ENCODE measurements around the gene RPL3.

RPL3 gene

DNA sequence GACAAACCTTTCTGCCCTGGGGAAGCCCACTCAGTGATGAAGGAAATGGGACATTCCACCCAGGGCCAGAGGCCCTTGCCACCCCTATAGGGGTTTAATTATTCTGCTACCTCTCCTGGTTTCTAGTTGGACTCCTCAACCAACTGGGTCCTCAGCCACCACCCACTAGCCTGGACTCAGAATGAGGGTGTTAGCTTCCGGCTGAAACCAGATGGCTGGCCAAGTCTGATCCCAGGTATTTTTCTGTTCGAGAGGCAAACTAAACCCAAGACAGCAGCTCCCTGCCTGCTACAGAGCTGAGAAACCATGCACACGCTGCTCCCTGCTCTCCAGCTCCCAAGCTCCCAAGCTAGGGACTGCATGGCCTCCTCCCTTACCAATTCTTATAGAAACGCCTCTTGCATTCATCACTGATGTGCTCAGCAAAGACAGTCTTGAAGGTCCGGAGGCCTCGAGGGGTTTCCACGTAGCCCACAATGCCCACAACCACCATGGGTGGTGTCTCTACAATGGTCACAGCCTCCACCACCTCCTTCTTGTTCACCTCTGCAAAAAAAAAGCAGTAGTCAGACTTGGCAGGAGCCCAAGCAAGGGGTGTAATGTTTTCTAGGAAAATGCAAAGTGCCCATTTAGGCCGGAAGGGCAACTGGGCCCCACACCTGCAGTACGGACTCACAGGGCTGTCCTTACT lies 2.2 kb downstream of the RPL3 start:
- no peak for DNase-seq (ENCODE audit: low read depth in 2 of 2)

DNA sequence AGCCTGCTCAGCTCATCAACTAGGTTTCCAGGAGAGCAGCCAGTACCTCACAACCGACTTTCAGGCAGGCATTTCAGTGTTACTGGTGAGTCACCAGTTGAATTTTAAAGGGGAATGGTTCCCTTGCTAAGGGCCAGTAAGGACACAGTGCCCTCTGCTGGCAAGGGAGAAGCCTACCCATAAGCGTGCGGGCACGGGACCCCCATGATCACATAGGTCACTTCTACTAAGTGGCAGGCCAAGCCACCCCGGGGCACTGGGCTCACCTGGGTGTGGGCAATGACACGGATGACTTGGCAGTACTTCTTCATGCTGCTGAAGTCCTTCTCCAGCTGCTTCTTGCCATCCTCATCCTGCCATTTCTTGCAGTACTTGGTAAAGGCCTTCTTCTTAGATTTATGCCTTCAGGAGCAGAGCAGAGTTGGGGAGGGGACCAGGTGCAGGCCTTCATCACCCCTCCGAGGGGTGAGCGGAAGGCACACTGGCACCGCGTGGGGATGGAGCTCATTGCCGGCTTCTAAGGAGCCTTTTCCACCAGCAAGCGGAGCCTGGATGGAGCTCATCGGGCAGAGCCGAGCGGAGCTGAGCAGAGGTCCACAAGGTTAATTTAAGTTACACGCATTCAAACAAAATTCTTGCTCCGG lies 2.9 kb downstream of the RPL3 start:
- DNase-seq (ENCODE audit: low read depth in 2 of 2), result peak; percentile 63 to 68

DNA sequence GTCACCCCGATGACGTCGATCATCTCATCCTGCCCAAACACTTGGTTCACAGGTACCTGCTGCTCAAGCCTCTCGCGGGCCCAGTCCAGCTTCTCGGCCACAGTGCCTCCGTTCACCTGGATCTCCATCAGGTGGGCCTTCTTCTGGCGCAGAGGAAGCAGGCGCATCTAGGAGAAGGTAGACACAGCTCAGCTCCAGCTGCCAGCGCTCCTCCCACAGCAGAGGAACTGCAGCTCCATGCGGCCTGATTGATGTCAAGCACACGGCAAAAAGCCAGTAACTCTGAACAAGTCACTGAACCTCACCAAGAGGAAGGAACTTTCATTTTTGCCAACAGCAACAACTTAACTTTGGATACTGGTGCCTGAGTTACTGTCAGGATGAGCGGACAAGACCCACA lies 4.0 kb downstream of the RPL3 start:
- DNase-seq (ENCODE audit: low read depth in 2 of 2), result no peak

DNA sequence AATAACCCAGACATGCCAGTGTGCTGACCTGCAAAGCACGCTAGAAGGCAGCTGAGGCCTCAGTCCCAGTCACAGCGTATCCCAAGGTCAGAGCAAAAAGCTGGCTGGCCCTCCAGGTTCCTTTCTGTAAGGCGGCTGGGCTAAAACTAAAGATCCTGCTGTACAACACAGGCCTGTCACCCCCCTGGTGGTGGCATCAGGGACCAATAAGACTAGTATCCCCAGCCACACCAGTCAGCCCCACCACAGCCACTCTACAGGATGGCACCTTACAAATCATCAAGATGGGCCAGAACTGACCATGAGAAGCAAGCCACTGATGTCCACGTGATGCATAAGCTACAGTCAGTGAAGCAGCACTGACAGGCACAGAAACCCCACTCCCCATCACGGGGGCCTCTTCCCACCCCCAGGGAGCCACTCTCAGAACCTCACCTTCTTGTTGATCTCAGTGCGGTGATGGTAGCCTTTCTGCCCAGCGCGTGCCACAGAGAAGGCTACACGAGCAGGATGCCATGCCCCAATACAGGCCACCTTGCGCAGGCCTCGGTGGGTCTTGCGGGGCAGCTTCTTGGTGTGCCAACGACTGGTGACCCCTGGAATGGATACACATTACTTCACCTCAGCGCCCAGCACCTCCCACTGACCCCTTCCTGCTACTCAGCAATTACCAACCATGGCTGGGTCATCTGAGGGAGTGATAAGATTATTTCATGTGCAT lies 5.0 kb downstream of the RPL3 start:
- DNase-seq (ENCODE audit: low read depth in 2 of 2), result no peak

DNA sequence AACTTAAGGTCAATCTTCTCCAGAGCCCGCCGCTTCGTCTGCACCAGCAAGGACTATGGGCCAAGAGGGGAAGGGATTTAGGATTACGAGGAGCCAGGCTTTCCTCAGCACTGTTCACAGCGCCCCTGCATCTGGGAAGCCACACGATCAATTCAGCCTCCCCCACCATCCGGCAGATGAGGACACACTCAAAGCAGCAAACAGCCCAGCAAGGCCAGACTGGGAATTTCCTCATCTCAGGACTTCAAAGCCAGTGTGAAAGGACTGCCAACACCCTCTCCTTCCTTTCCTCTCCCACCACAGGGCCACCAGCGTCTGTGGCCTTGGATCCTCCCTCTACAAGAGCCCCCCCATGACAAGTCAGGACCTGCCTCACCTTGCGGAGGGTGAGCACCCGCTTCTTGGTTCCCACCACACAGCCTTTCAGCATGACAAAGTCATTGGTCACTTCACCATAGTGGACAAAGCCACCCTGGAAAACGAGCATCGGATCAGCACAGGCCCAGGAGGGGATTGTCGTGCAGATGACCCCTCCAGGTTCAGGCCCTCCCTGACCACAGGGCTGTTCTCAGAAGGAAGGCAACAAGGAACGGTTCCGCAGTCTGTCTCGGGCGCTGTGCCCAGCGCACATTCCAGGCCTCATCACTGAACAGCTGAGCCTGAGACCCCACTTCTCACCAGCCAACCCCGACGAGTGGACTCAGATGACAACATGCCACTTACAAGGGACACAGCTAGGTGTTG lies 6.0 kb downstream of the RPL3 start:
- no peak for DNase-seq (ENCODE audit: low read depth in 2 of 2)

DNA sequence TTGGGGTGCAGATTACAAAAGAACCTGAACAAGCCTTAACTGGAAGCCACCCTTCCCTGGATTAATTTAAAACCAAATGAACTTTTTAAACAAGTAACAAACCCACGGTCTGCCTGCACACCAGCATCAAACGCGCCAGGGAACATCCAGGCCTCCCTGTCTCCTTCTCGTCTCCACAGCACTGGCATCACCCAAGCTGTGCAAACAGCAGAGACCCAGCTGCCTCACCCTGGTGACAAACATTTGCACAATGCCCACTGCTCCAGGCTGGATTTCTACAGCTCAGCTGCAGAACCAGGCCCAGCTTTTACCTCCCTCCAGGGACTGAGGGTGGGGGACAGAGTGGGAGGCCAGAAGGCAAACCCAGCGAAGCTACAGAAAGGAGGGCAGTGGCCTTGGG lies 7.0 kb downstream of the RPL3 start:
- DNase-seq (ENCODE audit: low read depth in 2 of 2), result no peak

DNA sequence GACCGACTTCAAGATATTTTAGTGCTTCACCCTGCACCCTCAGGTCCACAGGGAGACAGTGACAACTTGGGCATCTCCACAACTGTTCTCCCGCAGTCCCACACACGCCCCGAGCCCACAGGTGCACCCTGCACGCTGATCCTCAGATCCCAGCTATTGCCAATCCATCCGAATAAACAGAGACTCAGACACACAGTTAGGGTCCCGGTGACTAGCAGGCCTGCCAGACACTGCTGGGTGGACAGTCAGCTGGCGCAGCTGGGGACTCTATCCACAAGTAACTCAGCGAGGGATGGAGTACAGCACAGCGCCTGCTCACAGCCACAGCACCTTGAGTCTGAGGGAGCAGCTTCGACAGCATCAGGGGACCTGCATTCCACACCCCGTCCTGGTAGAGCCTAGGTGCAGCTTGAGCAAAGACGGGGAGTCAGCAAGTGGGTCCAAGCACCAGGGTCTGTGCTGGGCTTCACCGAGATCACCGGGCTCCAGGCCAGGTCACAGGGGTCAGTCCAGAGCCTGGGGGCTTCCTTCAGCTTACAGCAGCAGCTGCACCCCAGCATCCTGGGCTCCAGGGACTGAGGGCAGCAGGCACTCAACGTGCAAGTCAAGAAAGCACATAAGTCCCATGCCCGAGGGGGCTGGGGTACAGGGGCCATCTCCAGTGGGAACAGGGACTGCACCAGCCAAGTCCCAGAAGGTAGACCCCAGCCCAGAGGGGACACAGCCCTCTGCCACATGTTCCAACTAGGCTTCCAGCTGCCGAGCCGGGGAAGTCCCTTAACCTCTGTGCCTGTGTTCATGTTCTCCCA lies 7.6 kb downstream of the RPL3 start:
- DNase-seq (ENCODE audit: low read depth in 2 of 2), result no peak

DNA sequence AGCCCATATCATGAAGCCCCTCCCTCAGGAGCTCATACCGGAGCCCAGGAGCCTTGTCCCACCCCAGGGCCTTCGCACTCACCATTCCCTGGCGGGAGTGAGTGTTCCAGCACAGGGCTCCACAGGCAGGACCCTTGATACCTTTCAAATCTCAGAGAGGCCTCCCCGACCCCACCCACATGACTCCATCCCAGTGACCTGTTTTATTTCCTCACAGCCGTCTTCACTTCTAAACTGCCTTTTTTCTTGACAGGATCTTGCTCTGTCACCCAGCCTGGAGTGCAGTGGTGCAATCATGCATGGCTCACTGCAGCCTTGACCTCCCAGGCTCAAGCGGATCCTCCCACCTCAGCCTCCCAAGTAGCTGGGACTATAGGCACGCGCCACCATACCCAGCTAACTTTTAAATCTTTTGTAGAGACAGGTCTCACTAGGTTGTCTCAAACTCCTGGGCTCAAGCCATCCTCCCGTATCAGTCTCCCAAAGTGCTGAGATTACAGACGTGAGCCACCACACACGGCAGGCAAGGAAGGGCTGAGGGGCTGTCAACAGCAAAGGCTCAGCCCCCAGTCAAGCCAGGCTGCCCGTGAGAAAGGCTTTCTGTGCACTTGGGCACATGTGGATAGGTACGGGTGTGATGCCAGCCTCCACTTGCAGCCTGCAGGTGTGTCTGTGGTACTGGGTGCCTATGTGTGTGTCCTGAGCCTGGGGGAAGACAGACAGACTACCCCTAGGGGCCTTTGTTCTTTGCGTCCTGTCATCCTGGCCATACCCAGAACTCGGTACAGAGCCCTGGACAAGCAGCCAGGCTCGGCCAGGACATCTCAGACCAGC lies 9.3 kb downstream of the RPL3 start:
- DNase-seq (ENCODE audit: low read depth in 2 of 2), result no peak

DNA sequence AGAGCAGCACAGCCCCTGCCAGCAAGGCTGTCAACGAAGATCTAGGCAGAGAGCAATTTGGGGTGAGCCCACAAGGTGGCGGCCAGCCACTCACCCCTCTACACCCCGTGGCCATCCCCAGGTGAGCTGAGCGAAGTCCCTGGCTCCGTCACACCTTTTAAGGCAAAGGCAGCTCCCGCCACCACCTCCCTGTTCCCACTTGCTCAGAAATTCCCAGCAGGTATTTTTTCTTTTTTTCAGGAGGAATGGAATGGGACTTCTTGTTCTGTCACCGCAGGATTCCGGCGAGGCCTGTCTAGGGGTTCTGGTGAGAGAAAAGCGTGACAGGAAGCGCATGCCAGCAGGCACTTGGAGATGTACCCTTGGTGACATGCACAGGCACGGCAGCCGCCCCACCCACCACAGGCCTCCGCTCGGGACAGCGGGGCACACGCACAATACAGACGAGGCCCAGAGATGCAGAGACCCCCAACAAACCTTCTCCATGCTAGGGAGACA lies 10.0 kb downstream of the RPL3 start:
- no peak for DNase-seq (ENCODE audit: low read depth in 2 of 2)

DNA sequence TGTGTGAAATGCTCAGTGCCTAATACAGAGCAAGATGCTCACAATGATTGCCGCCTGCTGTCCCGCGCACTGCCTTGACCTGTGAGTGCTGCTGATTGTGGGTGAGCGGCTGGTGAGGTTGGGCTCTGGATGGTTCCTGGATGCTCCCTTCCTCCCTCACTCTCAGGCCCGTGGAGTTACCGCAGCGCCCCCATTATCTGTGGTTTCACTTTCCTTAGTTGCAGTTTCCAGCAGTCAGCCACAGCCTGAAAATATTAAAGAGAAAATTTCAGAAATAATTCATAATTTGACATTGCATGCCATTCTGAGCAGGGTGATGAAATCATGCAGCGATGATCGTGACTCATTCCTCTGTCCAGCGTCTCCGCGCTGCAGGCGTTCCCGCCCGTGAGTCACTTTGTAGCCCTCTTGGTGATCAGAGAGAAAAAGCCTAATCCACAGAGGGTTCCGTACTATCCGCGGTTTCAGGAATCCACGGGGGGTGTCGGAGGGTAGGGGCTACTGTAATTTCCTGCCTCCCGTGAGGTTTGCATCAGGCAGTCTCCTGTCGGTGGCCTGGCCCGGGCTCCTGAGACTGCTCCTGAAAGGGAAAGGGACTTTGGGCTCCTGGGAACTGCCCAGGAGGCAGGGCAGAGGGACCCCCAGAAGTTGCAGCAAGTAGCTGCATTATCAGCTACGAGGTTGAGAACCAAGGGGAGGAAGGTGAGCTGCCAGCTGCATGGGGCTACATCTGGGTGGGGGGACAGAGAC lies 10.6 kb downstream of the RPL3 start:
- DNase-seq (ENCODE audit: low read depth in 2 of 2), result no peak

DNA sequence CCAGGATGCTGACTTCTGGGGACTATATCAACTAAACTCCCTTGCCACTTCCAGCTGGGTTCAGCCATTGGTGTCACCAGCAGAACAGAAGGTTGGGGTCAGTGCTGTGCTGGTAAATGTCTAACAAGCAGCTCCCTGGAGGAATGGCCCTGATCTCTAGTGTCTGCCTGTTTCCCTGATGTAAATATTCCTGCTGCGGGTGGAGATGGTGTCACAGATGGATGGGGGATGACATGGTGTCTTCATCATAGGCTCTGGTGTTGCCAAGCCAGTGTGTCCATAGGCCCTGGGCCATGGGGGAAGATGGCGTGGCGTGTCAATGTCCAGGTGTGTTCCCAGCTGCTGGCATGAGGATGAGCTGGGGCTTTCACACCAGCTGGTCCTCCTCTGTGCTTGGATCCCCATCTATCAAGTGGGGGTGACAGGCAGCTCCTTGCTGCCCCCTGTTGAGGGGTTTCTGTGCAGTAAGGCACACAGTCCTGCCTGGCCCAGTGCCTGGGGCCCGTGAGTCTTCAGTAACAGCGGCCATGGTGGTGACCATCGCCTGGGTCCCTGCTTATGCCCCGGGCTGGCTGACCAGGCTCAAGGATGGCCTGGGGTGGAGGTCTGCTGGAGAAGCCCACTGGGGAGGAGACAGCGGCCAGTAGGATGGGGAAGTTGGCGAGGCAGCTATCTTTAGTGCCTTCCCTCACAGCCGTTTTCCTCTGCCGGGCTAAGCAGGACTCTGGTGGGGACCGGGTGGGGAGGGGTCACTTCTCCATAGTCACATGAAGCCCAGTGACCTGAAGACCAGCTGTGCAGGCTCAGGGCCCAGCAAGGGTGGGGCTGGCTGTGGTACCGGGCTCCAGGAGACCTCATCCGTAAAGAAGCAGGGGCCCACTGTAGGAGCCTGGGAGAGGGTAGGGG lies 12.7 kb downstream of the RPL3 start:
- peak in 1 of 2 donors; percentile 41 for DNase-seq (ENCODE audit: low read depth in 2 of 2)

DNA sequence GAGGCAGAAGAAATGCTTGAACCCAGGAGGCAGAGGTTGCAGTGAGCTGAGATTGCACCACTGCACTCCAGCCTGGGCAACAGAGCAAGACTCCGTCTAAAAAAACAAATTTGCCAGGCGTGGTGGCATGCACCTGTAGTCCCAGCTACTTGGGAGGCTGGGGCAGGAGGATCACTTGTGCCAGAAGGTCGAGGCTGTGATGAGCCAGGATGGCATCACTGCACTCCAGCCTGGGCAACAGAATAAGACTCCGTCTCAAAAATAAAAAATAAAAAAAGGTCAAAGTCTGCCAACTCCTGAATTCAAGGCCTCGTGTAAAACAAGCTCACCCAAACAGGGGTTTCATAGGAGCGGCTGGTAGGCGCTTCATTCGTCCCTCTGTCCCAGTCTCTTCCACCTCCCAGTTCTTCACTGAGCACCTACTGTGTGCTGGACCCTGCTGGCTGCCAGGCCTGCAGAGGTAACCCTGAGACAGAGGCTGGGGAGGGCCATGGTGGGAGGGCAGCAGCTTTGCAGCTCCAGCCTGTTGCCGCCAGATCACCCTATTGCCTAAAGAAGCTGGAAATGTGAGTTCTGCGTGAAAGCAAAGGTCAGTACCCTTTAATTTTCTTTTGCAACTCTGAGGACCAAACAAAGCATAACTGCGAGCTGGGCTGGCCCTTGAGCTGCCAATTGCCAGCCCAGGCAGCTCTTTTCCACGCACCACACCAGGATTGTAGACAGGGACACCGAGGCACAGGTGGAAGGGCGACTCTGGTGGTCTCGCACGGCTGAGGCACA lies 15.3 kb downstream of the RPL3 start:
- no peak for DNase-seq (ENCODE audit: low read depth in 2 of 2)

DNA sequence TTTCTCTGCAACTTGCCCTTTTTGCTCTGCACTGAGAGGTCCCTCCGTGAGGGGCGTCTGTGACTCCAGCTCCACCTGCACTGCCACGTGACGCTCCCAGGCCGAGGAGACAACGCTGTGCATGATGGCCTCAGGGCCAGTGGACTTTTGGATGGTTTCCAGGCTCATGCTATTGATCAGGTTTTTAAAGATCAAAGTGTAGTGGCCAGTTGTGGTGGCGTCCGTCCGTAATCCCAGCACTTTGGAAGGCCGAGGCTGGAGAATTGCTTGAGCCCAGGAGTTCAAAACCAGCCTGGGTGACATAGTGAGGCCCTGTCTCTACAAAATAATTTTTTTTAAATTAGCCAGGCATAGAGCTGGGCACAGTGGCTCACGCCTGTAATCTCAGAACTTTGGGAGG lies 16.1 kb downstream of the RPL3 start:
- DNase-seq (ENCODE audit: low read depth in 2 of 2), result no peak

DNA sequence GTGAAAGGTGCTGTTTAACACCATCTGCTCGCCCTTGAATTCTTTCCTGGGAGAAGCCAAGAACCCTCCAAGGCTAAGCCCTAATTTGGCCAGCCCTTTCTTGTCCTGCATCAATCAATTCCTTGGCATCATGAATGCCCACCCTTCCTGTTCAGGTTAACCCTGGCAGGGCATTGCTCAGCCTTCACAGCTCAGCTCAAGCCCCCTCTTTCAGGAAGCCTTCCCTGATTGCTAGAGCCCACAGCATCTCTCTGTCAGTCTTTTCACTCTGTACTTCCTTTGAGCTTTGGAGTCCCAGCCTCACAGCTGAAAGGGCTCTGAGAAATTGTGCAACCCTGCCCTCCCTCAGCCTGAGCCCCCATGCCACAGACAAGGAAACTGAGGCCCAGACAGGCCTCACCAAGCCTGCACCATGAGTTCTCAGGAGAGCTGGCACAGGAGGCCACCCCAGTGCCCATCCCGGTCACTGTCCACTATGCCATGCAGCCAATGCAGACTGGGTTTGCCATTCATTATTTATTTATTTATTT lies 16.9 kb downstream of the RPL3 start:
- no peak for DNase-seq (ENCODE audit: low read depth in 2 of 2)

DNA sequence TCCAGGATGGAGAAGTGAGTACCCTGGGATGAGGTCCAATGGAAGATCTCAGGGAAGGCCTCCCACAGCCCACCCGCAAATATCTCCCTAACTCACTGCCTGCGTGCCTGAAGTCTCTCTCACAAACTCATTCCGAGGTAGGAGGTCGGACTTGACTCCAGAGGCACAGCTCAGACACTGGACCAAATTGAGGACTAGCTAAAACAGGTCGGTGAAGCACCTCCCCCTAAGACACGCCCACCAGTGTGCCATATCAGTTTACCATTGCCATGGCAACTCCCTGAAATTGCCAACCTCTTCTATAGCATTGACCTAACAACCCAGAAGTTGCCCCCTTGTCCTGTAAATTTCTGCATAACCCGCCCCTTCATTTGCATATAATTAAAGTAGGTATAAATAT lies 17.5 kb downstream of the RPL3 start:
- no peak for DNase-seq (ENCODE audit: low read depth in 2 of 2)

DNA sequence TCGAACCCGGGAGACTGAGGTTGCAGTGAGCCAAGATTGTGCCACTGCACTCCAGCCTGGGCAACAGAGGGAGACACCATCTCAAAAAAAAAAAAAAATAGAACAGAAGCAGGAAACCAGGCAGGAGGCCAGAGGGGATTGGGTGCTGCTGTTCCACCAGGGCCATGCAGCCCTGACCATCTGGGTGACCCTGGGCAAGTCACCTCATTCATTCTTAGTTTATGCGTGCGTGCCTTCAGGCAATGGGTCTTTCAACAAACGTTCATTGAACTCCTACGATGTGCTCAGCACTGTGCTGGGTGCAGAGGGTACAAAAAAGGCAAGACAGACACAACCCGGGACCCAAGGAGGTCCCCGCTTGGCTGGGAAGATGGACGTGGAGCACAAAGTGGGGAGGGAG lies 18.3 kb downstream of the RPL3 start:
- DNase-seq (ENCODE audit: low read depth in 2 of 2), result no peak

DNA sequence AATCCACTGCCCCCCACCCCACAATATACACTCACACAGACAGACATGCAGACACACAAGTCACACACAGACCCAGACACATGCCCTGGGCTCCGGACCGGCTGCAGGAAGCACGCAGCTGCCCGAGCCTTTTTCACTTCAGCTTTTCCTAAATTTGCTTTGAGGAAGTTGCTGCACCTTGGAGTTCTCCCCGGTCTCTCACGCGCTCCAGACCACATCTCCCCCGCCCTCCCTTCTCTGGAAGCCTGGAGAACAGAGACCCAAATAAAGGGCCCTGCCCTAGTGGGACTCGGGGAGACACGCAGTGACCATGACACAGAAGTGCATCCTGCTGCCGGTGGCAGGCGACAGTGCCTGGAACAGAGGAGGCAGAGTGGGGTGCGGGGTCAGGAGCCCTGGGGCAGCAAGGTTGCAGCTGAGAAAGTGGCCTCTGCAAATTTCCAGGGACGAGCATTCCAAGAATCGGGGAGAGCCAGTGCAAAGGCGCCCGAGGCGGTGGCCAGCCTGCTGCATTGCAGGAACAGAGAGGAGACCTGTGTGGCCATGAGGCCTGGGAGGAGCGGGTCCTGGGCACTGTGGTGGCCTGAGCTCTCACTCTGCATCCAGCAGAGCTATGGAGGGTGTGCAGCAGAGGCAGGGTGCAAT lies 19.1 kb downstream of the RPL3 start:
- DNase-seq (ENCODE audit: low read depth in 2 of 2), result no peak
